CD1c-positive myeloid dendritic cell (primary cell): ENCODE data around the gene EPB41L3.

Experiments used
- DNase-seq: peaks from one replicate; pipeline ENCODE4 v3.0.0-alpha.2; 2016; ENCODE audit errors: extremely low spot score

EPB41L3 gene

GRCh38 chr18:5452943-5453443, 90.8 kb downstream of the EPB41L3 start:
- no peak for DNase-seq

GRCh38 chr18:5451871-5452270, 91.9 kb downstream of the EPB41L3 start:
- DNase-seq, result no peak

- DNase-seq, result no peak
These were observed 92.6 kb downstream of the EPB41L3 start for GRCh38 chr18:5451150-5451549.

- no peak for DNase-seq
These were observed 93.8 kb downstream of the EPB41L3 start for GRCh38 chr18:5449858-5450509.

GRCh38 chr18:5447442-5447841, 96.4 kb downstream of the EPB41L3 start:
- peak; percentile 42 for DNase-seq

GRCh38 chr18:5444847-5445246, 99.0 kb downstream of the EPB41L3 start:
- DNase-seq, result peak; percentile 35

GRCh38 chr18:5444269-5444668, 99.5 kb downstream of the EPB41L3 start:
- no peak for DNase-seq

- DNase-seq, result peak; percentile 84
These were observed 103.7 kb downstream of the EPB41L3 start for GRCh38 chr18:5439986-5440696.

- no peak for DNase-seq
These were observed 109.4 kb downstream of the EPB41L3 start for GRCh38 chr18:5434425-5434824.

- DNase-seq, result no peak
These were observed 111.8 kb downstream of the EPB41L3 start for GRCh38 chr18:5431836-5432575.

- DNase-seq, result no peak
These were observed 113.7 kb downstream of the EPB41L3 start for GRCh38 chr18:5430131-5430530.

- DNase-seq, result no peak
These were observed 114.1 kb downstream of the EPB41L3 start for GRCh38 chr18:5429681-5430080.

GRCh38 chr18:5425721-5426120, 118.1 kb downstream of the EPB41L3 start:
- DNase-seq, result no peak

- DNase-seq, result peak; percentile 45
These were observed 118.7 kb downstream of the EPB41L3 start for GRCh38 chr18:5424903-5425664.

- DNase-seq, result no peak
These were observed 121.2 kb downstream of the EPB41L3 start for GRCh38 chr18:5422626-5423025.

GRCh38 chr18:5421981-5422380, 121.8 kb downstream of the EPB41L3 start:
- DNase-seq, result no peak

GRCh38 chr18:5420906-5421305, 122.9 kb downstream of the EPB41L3 start:
- no peak for DNase-seq

GRCh38 chr18:5419601-5420000, 124.2 kb downstream of the EPB41L3 start:
- no peak for DNase-seq

GRCh38 chr18:5419030-5419429, 124.8 kb downstream of the EPB41L3 start:
- DNase-seq, result peak; percentile 53

- peak; percentile 48 for DNase-seq
These were observed 126.5 kb downstream of the EPB41L3 start for GRCh38 chr18:5417342-5417741.

GRCh38 chr18:5416112-5416511, 127.7 kb downstream of the EPB41L3 start:
- no peak for DNase-seq

- DNase-seq, result no peak
These were observed 128.1 kb downstream of the EPB41L3 start for GRCh38 chr18:5415665-5416064.
